GM18861 (cell line): ENCODE results near the gene CCM2L.

Experiments used
- ATAC-seq: cut with Tn5 transposase; IDR thresholded peaks from one replicate; pipeline ENCODE4 v1.9.1; 2021; ENCODE audit not compliant: unreplicated experiment

Gene CCM2L

GRCh38 chr20:32053648-32054047 lies 43.4 kb downstream of the CCM2L start:
- no peak for ATAC-seq

DNA sequence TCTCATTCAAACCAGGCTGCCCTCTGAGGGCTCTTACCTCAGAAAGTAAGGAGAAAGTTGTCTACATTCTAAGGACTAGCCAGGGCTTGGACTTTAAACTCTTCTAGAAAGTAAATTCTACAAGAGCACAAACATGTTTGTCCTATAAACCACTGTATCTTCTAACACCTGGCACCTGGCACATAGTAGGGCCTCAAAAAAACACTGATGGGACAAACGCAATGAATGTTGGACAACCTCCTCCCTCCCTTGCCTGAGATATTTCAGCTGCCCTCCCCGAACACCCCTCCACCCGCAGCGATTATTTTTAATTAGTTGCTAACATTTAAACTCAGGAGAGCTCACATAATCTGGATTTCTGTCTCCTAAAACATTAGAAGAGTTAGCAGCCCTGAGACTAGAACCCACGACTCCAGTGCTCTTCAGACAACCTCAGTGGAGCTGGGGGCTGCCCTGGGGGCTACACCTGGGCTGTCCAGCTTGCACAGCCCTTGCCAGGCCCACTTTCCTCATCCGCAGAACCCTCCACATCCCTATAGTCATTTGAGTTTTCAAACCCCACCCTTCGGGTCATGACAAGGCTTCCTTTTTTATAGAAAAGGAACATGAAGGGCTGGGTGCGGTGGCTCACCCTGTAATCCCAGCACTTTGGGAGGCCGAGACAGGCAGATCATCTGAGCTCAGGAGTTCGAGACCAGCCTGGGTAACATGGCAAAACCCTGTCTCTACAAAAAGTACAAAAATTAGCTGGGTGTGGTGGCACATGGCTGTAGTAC lies 46.7 kb downstream of the CCM2L start:
- ATAC-seq = no peak

GRCh38 chr20:32057656-32058184 lies 47.5 kb downstream of the CCM2L start:
- ATAC-seq = no peak

DNA sequence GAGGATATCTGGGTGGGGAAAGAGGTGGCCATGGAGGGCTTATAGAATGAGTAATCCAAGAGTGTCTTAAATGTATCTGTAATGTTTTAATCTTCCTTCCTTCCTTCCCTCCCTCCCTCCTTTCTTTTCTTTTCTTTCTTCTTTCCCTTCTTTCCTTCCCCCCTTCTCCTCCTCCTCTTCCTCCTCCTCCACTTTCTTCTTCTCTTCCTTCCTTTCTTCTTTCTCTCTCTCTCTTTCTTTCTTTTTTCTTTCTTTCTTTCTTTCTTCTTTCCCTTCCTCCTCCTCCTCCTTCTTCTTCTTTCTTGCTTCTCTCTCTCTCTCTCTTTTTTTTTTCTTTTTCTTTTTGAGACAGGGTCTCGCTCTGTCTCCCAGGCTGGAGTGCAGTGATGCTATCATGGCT lies 49.0 kb downstream of the CCM2L start:
- ATAC-seq = no peak

DNA sequence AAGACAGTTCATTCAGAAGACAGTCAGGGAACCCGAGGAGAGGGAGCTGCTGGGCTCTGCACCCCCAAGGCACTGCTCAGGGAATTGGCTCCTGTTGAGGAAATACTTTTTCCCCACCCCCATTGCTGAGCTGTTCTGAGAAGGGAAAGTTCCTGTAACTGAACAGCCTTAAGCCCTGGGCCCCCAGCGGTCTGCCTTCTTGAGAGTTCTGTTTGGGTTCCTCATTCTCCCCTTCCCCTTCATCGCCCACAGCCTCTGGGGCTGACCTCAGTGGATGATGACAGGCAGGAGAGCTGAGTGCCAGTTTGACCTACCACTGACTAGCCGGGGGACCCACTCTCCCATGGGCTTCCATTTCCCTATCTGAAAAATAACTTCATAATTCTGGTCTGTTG lies 52.5 kb downstream of the CCM2L start:
- no peak for ATAC-seq

- no peak for ATAC-seq
These were observed 53.5 kb downstream of the CCM2L start for GRCh38 chr20:32063695-32064094.

- ATAC-seq = no peak
These were observed 54.4 kb downstream of the CCM2L start for GRCh38 chr20:32064667-32065066.

DNA sequence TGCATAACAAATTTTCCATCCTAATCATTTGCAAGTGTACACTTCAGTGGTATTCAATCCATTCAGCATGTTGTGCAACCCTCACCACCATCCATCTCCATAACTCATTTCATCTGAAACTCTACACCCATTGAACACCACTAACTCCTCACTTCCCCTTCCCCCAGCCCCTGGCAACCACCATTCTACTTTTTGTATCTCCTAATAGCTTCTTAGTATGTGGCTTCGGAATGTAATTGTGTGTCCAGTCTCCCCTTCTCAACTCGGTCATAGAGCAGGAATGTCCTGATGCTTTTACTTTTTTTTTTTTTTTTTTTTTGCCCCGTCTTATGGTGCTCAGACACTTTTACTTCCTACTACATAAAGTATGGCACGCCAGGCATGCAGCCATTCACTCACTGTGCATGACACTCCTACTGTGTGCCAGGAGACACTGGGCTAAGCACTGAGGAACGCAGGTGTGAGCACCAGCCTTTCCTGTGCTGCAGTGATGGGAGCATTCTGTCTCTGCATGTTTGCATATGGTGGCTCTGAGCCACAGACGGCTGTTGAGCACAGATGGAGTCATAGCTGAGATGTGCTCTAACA lies 57.1 kb downstream of the CCM2L start:
- no peak for ATAC-seq

GRCh38 chr20:32068174-32068573 lies 57.9 kb downstream of the CCM2L start:
- no peak for ATAC-seq

DNA sequence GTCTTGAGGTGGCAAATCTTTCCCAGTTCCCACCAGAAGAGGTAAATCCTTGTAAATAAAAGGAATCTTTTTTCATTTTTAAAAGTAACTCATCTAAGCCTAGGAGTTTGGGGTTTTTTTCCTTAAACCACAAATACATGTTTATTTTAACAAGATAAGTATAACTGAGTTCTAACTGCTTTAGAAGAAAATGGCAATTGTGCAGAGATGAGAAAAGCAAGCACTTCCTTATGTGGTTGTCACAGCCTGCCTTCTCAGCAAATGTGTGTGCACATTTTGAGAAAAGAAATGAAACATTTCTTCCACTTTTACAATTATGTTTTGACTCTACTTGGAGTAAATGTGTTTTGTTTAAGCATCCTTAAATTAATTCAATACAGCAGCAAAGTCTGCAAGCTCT lies 59.5 kb downstream of the CCM2L start:
- ATAC-seq = no peak

DNA sequence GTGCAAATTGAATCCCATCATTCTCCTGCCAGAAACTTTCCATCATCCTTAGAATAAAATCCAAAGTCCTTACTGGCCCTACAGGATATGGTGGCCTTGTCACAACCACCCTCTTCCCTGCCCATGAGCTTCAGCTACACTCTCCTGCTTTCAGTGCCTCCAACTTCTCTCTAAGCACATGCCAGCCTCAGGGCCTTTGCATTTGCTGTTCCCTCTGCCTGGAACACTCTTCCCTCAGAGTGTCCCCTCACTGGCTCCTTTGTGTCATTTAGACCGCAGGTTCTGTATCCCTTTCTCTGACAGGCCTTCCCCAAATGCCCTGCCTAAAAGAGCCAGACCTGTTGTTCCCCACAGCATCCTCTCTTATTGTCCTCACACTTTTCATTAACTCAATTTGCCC lies 60.0 kb downstream of the CCM2L start:
- ATAC-seq = no peak

GRCh38 chr20:32070690-32071213 lies 60.5 kb downstream of the CCM2L start:
- ATAC-seq = no peak

DNA sequence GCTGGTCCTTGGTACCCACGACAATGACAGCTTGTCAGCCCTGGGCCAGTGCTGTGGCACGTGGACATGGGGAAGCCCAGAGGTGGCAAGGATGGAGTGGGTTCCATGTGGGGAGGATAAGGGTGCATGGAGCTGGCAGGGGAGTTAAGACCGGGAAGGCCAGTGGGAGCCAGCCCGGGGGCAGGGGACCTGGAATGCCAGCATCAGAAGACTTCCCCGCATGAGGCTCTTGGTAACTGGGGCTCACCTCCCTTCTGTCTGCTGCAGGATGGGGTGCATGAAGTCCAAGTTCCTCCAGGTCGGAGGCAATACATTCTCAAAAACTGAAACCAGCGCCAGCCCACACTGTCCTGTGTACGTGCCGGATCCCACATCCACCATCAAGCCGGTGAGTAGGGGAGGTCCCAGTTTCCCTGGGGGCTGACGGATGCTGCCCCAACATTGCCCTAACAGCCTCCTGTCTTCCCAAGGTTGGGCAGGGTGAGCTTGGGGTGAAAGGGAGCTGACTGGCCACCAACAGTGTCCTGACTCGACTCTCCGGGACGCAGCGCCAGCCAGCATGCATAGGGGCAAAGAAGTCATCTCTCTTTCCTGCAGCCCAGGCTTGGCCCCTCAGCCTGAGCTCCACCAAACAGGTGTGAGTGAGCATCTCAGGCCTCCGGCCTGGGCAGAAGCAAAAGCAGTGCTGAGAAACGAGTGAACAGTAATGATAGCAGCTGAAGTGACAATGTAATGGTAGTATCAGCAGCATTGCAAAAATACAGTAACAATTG lies 61.3 kb downstream of the CCM2L start:
- no peak for ATAC-seq

GRCh38 chr20:32072168-32072750 lies 62.0 kb downstream of the CCM2L start:
- no peak for ATAC-seq

GRCh38 chr20:32075534-32075933 lies 65.3 kb downstream of the CCM2L start:
- ATAC-seq = no peak

- no peak for ATAC-seq
These were observed 67.0 kb downstream of the CCM2L start for GRCh38 chr20:32077190-32077589.

GRCh38 chr20:32078322-32078721 lies 68.1 kb downstream of the CCM2L start:
- no peak for ATAC-seq

DNA sequence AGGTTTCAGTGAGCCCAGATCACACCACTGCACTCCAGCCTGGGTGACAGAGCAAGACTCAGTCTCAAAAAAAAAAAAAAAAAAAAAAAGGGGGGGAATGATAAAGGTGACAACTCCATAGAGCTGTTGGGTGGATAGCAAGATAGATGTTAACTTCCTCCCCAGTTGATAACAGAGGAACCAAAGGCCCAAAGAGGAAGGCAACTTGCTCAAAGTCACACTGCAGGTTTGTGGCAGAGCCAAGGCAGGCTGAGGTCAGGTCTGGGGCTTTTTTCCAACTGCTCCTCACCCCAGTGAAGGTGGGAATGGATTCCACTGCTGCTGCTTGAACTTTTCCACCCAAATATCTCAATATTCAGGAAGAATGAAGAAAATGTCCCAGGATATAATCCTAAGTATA lies 68.6 kb downstream of the CCM2L start:
- ATAC-seq = no peak

DNA sequence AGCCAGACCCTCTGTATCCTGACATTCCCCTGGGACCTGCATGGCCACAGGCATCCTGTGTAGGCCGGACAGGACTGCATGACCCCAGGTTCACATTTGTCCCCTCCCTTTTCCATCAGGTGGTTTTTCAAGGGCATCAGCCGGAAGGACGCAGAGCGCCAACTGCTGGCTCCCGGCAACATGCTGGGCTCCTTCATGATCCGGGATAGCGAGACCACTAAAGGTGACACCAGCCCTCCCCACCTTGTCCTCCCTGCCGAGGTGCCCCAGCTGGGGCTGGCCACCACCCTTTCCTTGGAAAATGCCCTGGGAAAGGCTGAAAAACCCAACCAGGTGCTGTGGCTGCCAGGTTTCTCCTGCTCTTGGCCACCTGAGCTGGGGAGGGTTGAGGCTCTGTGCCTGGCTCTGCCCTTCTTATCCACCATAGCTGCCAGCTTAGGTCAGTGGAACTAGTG lies 69.4 kb downstream of the CCM2L start:
- ATAC-seq = no peak

DNA sequence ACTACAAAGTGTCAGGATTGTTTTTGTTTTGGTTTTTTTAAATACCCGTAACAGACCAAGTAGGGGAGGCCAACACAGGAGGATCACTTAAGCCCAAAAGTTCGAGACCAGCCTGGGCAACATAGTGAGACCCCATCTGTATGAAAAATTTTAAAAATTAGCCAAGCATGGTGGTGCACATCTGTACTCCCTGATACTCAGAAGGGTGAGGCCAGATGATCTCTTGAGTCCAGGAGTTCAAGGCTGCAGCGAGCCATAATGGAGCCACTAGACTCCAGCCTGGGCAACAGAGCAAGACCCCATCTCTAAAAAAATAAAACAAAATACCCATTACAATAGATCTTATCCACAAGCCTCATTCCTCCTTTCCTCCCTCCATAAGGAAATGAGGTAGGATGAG lies 70.5 kb downstream of the CCM2L start:
- ATAC-seq = no peak
